Smooth muscle cell (in vitro differentiated cells): Measurements from ENCODE around the gene CDKN2B-AS1. TPM values are rescaled to one million over a fixed set of nuclear protein-coding genes. Genes with fewer than 3 reads are reported as not detected.

Experiments used
- DNase-seq: peaks from one replicate; lab custom pipeline; 2025; ENCODE audit not compliant: unreplicated experiment; lab: John Stamatoyannopoulos, UW
- H2AFZ ChIP-seq: fragments of 200-600 bp; sonication (generic); 2 replicates; pipeline ENCODE4 v1.6.0; 2016; ENCODE audit warnings: antibody characterized with exemption, low read depth, mild to moderate bottlenecking
- H3F3A ChIP-seq: fragments of 200-600 bp; sonication (generic); 2 replicates; pipeline ENCODE4 v1.6.0; 2017; ENCODE audit warnings: antibody characterized with exemption, low read depth
- H3K27ac ChIP-seq: fragments of 200-600 bp; sonication (generic); 2 replicates; pipeline ENCODE4 v1.5.1; 2016; ENCODE audit warnings: low read depth, mild to moderate bottlenecking
- H3K27me3 ChIP-seq: fragments of 200-600 bp; sonication (generic); 2 replicates; pipeline ENCODE4 v1.6.1; 2016; ENCODE audit warnings: low read depth, mild to moderate bottlenecking
- H3K36me3 ChIP-seq: fragments of 200-600 bp; sonication (generic); 2 replicates; pipeline ENCODE4 v1.5.1; 2016; ENCODE audit warnings: low read depth
- H3K4me1 ChIP-seq: fragments of 200-600 bp; sonication (generic); 2 replicates; pipeline ENCODE4 v1.5.1; 2016; ENCODE audit warnings: low read depth
- H3K4me2 ChIP-seq: fragments of 200-600 bp; sonication (generic); 2 replicates; pipeline ENCODE4 v1.6.0; 2016; ENCODE audit warnings: mild to moderate bottlenecking
- H3K4me3 ChIP-seq: fragments of 200-600 bp; sonication (generic); 2 replicates; pipeline ENCODE4 v1.5.1; 2016; ENCODE audit warnings: mild to moderate bottlenecking
- H3K79me2 ChIP-seq: fragments of 200-600 bp; sonication (generic); 2 replicates; pipeline ENCODE4 v1.6.0; 2016; ENCODE audit warnings: low read depth, mild to moderate bottlenecking
- H3K9ac ChIP-seq: fragments of 200-600 bp; sonication (generic); 2 replicates; pipeline ENCODE4 v1.6.0; 2016; ENCODE audit warnings: low read depth
- H3K9me3 ChIP-seq: fragments of 200-600 bp; sonication (generic); replicated peaks from 2 replicates; pipeline ENCODE4 v1.5.1; 2016; ENCODE audit warnings: low read depth
- H4K20me1 ChIP-seq: fragments of 200-600 bp; sonication (generic); 2 replicates; pipeline ENCODE4 v1.6.0; 2016; ENCODE audit warnings: low read depth
- CTCF ChIP-seq: fragments of 200-600 bp; sonication (generic); IDR thresholded peaks from 2 replicates; pipeline ENCODE4 v1.5.1; 2017; ENCODE audit warnings: borderline replicate concordance, mild to moderate bottlenecking, antibody characterized with exemption; ENCODE audit not compliant: insufficient read depth, poor library complexity, severe bottlenecking
- WGBS: methylation state at CpG from one replicate; pipeline ENCODE4 v1.1.7; 2016; ENCODE audit warnings: low lambda C conversion rate; 5-methylcytosine and 5-hydroxymethylcytosine counted together
- polyA plus RNA-seq: library from polyadenylated mRNA; unstranded; fragments of >200 nt; fragmentation: Nextera tagmentation; extraction: Ambion mirVana; gene quantifications from 2 replicates; pipeline ENCODE4 v1.2.1, GENCODE V29; 2016
- total RNA-seq: library from RNA; depleted of rRNA; stranded (reverse); fragments of >200 nt; gene quantifications from 2 replicates; pipeline ENCODE4 v1.2.3, GENCODE V29; 2014

Gene CDKN2B-AS1
- total and polyA plus RNA-seq, 2 experiments from 2014 or later: 32.7 to 38.5 TPM

GRCh38 chr9:21968331-21969010 is 26.1 kb upstream of the CDKN2B-AS1 start:
- Histone ChIP-seq H4K20me1 (peaks cover 36% of the 10 kb centered on the region), H3K27ac (no peak overlapping the region), H3K27me3 (peaks cover 86% of the 10 kb centered on the region), H3K79me2 (no peaks in the 10 kb centered on the region), H3K9me3 (no peaks in the 10 kb centered on the region), H3K4me3 (peak overlapping the region; percentile 4), H3K36me3 (no peaks in the 10 kb centered on the region), H3K4me2 (peak overlapping the region; percentile 78), H3K9ac (no peak overlapping the region), H3F3A (no peaks in the 10 kb centered on the region), H3K4me1 (peaks cover 6% of the 10 kb centered on the region), H2AFZ (no peak overlapping the region)
- DNase-seq: no peak
- WGBS: 5% methylated on average over 41 of the region's 41 CpGs
- TF ChIP-seq CTCF: no peak

- no peak overlapping the region for H2AFZ ChIP-seq
Measured at GRCh38 chr9:21969011-21969940, 25.3 kb upstream of the CDKN2B-AS1 start.

GRCh38 chr9:21969951-21970799 is 24.4 kb upstream of the CDKN2B-AS1 start:
- DNase-seq: no peak
- H3K27ac ChIP-seq: no peak overlapping the region
- no peaks in the 10 kb centered on the region for H3K9me3 ChIP-seq
- no peak overlapping the region for H2AFZ ChIP-seq
- peaks cover 44% of the 10 kb centered on the region for H4K20me1 ChIP-seq
- no peaks in the 10 kb centered on the region for H3K79me2 ChIP-seq
- H3K4me3 ChIP-seq: no peak overlapping the region
- no peaks in the 10 kb centered on the region for H3K36me3 ChIP-seq
- no peak for TF ChIP-seq CTCF
- peaks cover 6% of the 10 kb centered on the region for H3K4me1 ChIP-seq
- peak overlapping the region; percentile 58 for H3K4me2 ChIP-seq
- H3F3A ChIP-seq: no peaks in the 10 kb centered on the region
- 25% methylated on average over 24 of the region's 24 CpGs for WGBS
- no peak overlapping the region for H3K9ac ChIP-seq
- H3K27me3 ChIP-seq: peaks cover 96% of the 10 kb centered on the region

More at GRCh38 chr9:21969011-21969940, 25.3 kb upstream of the CDKN2B-AS1 start:
- no peaks in the 10 kb centered on the region for H3K79me2 ChIP-seq
- H3K27me3 ChIP-seq: peaks cover 87% of the 10 kb centered on the region
- H3K4me1 ChIP-seq: peaks cover 6% of the 10 kb centered on the region
- no peak for TF ChIP-seq CTCF
- H3F3A ChIP-seq: no peaks in the 10 kb centered on the region
- no peak overlapping the region for H3K4me3 ChIP-seq
- H3K27ac ChIP-seq: no peak overlapping the region
- H3K9me3 ChIP-seq: no peaks in the 10 kb centered on the region
- no peak for DNase-seq
- H4K20me1 ChIP-seq: peaks cover 44% of the 10 kb centered on the region
- no peak overlapping the region for H3K9ac ChIP-seq
- WGBS: 15% methylated on average over 28 of the region's 28 CpGs
- peak overlapping the region; percentile 78 for H3K4me2 ChIP-seq
- H3K36me3 ChIP-seq: no peaks in the 10 kb centered on the region
